ENCODE measurements around the gene KIRREL3.

DNA sequence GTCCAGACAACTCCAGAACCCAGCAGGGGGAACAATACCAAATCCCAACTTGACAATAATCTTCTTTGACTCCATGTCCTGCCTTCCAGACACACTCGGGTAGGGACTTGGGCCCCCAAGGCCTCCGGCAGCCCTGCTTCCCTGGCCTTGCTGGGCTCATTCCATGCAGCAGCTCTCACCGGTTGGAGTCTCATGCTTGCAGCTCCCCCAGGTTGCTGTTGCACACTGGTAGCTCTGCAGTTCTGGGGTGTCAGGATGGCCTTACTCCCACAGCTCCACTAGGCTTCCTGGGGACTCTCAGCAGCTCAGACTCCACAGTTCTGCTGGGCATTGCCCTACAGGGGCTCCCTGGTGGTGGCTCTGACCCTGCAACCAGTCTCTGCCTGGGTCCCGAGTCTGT, 602.3 kb downstream of the KIRREL3 start:
- TF ChIP-seq TCF12 (IDR thresholded peaks at IDR 0.05) (no peak), CTCF (IDR thresholded peaks at IDR 0.05) (no peak), EZH2phosphoT487 (IDR thresholded peaks at IDR 0.05; ENCODE audit: borderline replicate concordance, low read depth) (no peak), POLR2AphosphoS5 (IDR thresholded peaks at IDR 0.05; ENCODE audit: low read depth, low read length) (no peak), PBX3 (IDR thresholded peaks at IDR 0.05) (no peak)
- TF ChIP-seq, protein P1, sequence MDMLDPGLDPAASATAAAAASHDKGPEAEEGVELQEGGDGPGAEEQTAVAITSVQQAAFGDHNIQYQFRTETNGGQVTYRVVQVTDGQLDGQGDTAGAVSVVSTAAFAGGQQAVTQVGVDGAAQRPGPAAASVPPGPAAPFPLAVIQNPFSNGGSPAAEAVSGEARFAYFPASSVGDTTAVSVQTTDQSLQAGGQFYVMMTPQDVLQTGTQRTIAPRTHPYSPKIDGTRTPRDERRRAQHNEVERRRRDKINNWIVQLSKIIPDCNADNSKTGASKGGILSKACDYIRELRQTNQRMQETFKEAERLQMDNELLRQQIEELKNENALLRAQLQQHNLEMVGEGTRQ (IDR thresholded peaks at IDR 0.05; ENCODE audit: borderline replicate concordance, low read depth, low read length) = no peak
- TF ChIP-seq, protein P2, sequence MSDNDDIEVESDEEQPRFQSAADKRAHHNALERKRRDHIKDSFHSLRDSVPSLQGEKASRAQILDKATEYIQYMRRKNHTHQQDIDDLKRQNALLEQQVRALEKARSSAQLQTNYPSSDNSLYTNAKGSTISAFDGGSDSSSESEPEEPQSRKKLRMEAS (IDR thresholded peaks at IDR 0.05; ENCODE audit: low read depth) = no peak

All from SK-N-SH (cell line).